ENCODE results near the gene CIPC. TPM values are rescaled to one million over a fixed set of nuclear protein-coding genes. Genes with fewer than 3 reads are reported as not detected.

CIPC gene, protein sequence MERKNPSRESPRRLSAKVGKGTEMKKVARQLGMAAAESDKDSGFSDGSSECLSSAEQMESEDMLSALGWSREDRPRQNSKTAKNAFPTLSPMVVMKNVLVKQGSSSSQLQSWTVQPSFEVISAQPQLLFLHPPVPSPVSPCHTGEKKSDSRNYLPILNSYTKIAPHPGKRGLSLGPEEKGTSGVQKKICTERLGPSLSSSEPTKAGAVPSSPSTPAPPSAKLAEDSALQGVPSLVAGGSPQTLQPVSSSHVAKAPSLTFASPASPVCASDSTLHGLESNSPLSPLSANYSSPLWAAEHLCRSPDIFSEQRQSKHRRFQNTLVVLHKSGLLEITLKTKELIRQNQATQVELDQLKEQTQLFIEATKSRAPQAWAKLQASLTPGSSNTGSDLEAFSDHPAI
- 43.2 TPM for total RNA-seq

GRCh38 chr14:77097700-77098528 is at the start of gene CIPC:
Gene CIPC (plus strand): TSS chr14:77098258. CDS start chr14:77105709, 7,451 bp downstream.
- H3K27me3 ChIP-seq = no peaks in the 10 kb centered on the region
- no peaks in the 10 kb centered on the region for H3K9me3 ChIP-seq
- peak; percentile 98 to 99 for DNase-seq (ENCODE audit: extremely low spot score in 2 of 2)
- intact Hi-C loops (cut with DNase I) = no loop called here
- no peaks in the 10 kb centered on the region for H3K36me3 ChIP-seq
- H3K4me1 ChIP-seq = peaks cover 53% of the 10 kb centered on the region
- H3K4me3 ChIP-seq = peak within 1 kb of the TSS; percentile 81 to 96
- peak within 1 kb of the TSS; percentile 99 for H3K27ac ChIP-seq
- TF ChIP-seq POLR2A (IDR thresholded peaks at IDR 0.05) (peak in 1 of 2 donors; percentile 80), POLR2AphosphoS5 (IDR thresholded peaks at IDR 0.05; ENCODE audit: insufficient read depth in 1 of 2, low read depth in 1 of 2) (peak; percentile 92 to 96), CTCF (IDR thresholded peaks at IDR 0.05) (peak in 1 of 3 experiments; percentile 21)

DNA sequence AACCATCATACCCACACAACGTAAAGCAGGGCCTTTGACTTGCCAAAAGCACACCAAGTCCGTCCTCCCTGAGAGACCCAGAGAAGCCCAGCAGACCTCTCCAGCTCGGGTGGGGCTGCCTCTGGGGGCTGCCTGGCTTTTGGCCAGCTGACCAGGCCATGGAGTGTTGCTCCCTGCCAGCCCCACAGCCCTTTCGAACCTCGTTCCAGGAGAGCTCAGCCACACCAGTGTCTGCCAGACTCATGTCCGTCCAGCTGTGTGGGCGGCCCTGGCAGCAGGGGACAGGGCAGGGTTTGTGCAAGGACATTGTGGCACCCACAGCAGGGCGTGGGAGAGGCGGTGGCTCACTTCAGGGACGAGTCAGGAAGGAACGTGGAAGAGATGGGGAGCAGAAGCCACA is 46.9 kb upstream of the CIPC start:
- no peak for DNase-seq (ENCODE audit: extremely low spot score in 2 of 2)

GRCh38 chr14:77052281-77053044 is 45.6 kb upstream of the CIPC start:
- DNase-seq (ENCODE audit: extremely low spot score in 2 of 2) = no peak
- H3K27me3 ChIP-seq = no peaks in the 10 kb centered on the region
- H3K4me1 ChIP-seq = peaks cover 23% of the 10 kb centered on the region
- H3K9me3 ChIP-seq = no peaks in the 10 kb centered on the region
- no peaks in the 10 kb centered on the region for H3K36me3 ChIP-seq
- H3K27ac ChIP-seq = peak overlapping the region; percentile 65
- no peak overlapping the region for H3K4me3 ChIP-seq
- no peak for TF ChIP-seq POLR2A (IDR thresholded peaks at IDR 0.05)
- no peak for TF ChIP-seq POLR2AphosphoS5 (IDR thresholded peaks at IDR 0.05; ENCODE audit: insufficient read depth in 1 of 2, low read depth in 1 of 2)
- no peak for TF ChIP-seq CTCF (IDR thresholded peaks at IDR 0.05)
- intact Hi-C loops (cut with DNase I) = loop anchor here (5.0 kb wide), 1 partner anchor 140 kb away; no protein-coding TSS in a partner anchor

More for the DNA sequence above, 46.9 kb upstream of the CIPC start:
- no peaks in the 10 kb centered on the region for H3K9me3 ChIP-seq
- intact Hi-C loops (cut with DNase I) = loop anchor here (5.0 kb wide), 1 partner anchor 139 kb away; no protein-coding TSS in a partner anchor
- H3K27ac ChIP-seq = peak overlapping the region; percentile 42
- H3K36me3 ChIP-seq = no peaks in the 10 kb centered on the region
- H3K27me3 ChIP-seq = no peaks in the 10 kb centered on the region
- peaks cover 33% of the 10 kb centered on the region for H3K4me1 ChIP-seq
- TF ChIP-seq POLR2AphosphoS5 (IDR thresholded peaks at IDR 0.05; ENCODE audit: insufficient read depth in 1 of 2, low read depth in 1 of 2) (peak in 1 of 2 donors; percentile 18), POLR2A (IDR thresholded peaks at IDR 0.05) (no peak), CTCF (IDR thresholded peaks at IDR 0.05) (no peak)
- no peak overlapping the region for H3K4me3 ChIP-seq

- H3K36me3 ChIP-seq = no peaks in the 10 kb centered on the region
- intact Hi-C loops (cut with DNase I) = loop anchor here (5.0 kb wide), 1 partner anchor 141 kb away; no protein-coding TSS in a partner anchor
- peak overlapping the region; percentile 65 for H3K27ac ChIP-seq
- DNase-seq (ENCODE audit: extremely low spot score in 2 of 2) = no peak
- no peaks in the 10 kb centered on the region for H3K27me3 ChIP-seq
- peaks cover 23% of the 10 kb centered on the region for H3K4me1 ChIP-seq
- no peaks in the 10 kb centered on the region for H3K9me3 ChIP-seq
- no peak overlapping the region for H3K4me3 ChIP-seq
- TF ChIP-seq POLR2A (IDR thresholded peaks at IDR 0.05) (no peak), CTCF (IDR thresholded peaks at IDR 0.05) (peak; percentile 88 to 99 (median 94)), POLR2AphosphoS5 (IDR thresholded peaks at IDR 0.05; ENCODE audit: insufficient read depth in 1 of 2, low read depth in 1 of 2) (peak in 1 of 2 donors; percentile 29)
Observed at GRCh38 chr14:77053046-77053841, 44.8 kb upstream of the CIPC start.
